GM12878 (cell line): ENCODE results near the gene OCLN. TPM values are rescaled to one million over a fixed set of nuclear protein-coding genes. Genes with fewer than 3 reads are reported as not detected.
A peak's percentile ranks its signal among the peaks of the same experiment; 100 is the strongest.

ENCODE experiments used
- ATF2 ChIP-seq: IDR thresholded peaks from 2 replicates; pipeline ENCODE4 v1.6.1; 2012; ENCODE audit warnings: low read length, inconsistent platforms
- BCL3 ChIP-seq: IDR thresholded peaks from 2 replicates; pipeline ENCODE4 v1.6.1; 2011; ENCODE audit warnings: borderline replicate concordance, low read depth, mild to moderate bottlenecking, moderate library complexity, low read length; ENCODE audit not compliant: insufficient read depth, poor library complexity, severe bottlenecking
- CBFB ChIP-seq: IDR thresholded peaks from 2 replicates; pipeline ENCODE4 v1.6.1; 2016; ENCODE audit warnings: antibody characterized with exemption, low read depth
- CREB1 ChIP-seq: IDR thresholded peaks from 2 replicates; pipeline ENCODE4 v1.6.1; 2012; ENCODE audit warnings: low read depth, mild to moderate bottlenecking, inconsistent platforms
- CREM ChIP-seq: IDR thresholded peaks from 2 replicates; pipeline ENCODE4 v1.6.1; 2014; ENCODE audit warnings: antibody characterized with exemption, low read depth
- CTCF ChIP-seq, 3 experiments: IDR thresholded peaks in 2 of 3; conservative IDR thresholded peaks in 1 of 3; 2 replicates each; pipeline ENCODE4 v1.5.1; 2011; ENCODE audit warnings: low read depth in 3 of 3, low read length in 3 of 3, mild to moderate bottlenecking in 3 of 3, control low read depth in 2 of 3, moderate library complexity in 2 of 3, inconsistent platforms in 1 of 3, mixed read lengths in 1 of 3; ENCODE audit not compliant: control insufficient read depth in 2 of 3, insufficient read depth in 1 of 3; ENCODE audit errors: extremely low read depth in 1 of 3
- DPF2 ChIP-seq: fragments of 450-650 bp; IDR thresholded peaks from 2 replicates; pipeline ENCODE4 v1.6.1; 2017; ENCODE audit warnings: mild to moderate bottlenecking
- EED ChIP-seq: sonication (generic); IDR thresholded peaks from 2 replicates; pipeline ENCODE4 v1.6.1; 2016; ENCODE audit warnings: antibody characterized with exemption, low read depth
- FOXM1 ChIP-seq: IDR thresholded peaks from 2 replicates; pipeline ENCODE4 v1.6.1; 2012; ENCODE audit warnings: low read depth, mild to moderate bottlenecking, inconsistent platforms, low read length, moderate library complexity
- HDGF ChIP-seq: fragments of 450-650 bp; IDR thresholded peaks from 2 replicates; pipeline ENCODE4 v1.6.1; 2016; ENCODE audit warnings: antibody characterized with exemption
- IRF4 ChIP-seq: IDR thresholded peaks from 2 replicates; pipeline ENCODE4 v1.6.1; 2011; ENCODE audit warnings: low read depth, low read length
- JUNB ChIP-seq: IDR thresholded peaks from 2 replicates; pipeline ENCODE4 v1.6.1; 2016; ENCODE audit warnings: antibody characterized with exemption, mild to moderate bottlenecking
- MEF2A ChIP-seq: IDR thresholded peaks from 2 replicates; pipeline ENCODE4 v1.6.1; 2011; ENCODE audit warnings: low read depth, mild to moderate bottlenecking, low read length, moderate library complexity; ENCODE audit not compliant: insufficient read depth
- MTA2 ChIP-seq: fragments of 450-650 bp; IDR thresholded peaks from 2 replicates; pipeline ENCODE4 v1.6.1; 2016; ENCODE audit warnings: low read depth, mild to moderate bottlenecking, moderate library complexity
- NFYA ChIP-seq: IDR thresholded peaks from 2 replicates; pipeline ENCODE4 v1.6.1; 2011; ENCODE audit warnings: low read depth, mild to moderate bottlenecking, low read length, improper control_type of control experiment, borderline replicate concordance
- PAX5 ChIP-seq: IDR thresholded peaks from 2 replicates; pipeline ENCODE4 v1.6.1; 2011; ENCODE audit warnings: low read depth, low read length, borderline replicate concordance
- POLR2A ChIP-seq: IDR thresholded peaks from 2 replicates; pipeline ENCODE4 v1.6.1; 2011; ENCODE audit warnings: low read depth, mild to moderate bottlenecking, low read length
- POU2F2 ChIP-seq: IDR thresholded peaks from 3 replicates; pipeline ENCODE4 v1.6.1; 2011; ENCODE audit warnings: low read depth, mild to moderate bottlenecking, low read length, borderline replicate concordance
- RUNX3 ChIP-seq: IDR thresholded peaks from 2 replicates; pipeline ENCODE4 v1.6.1; 2012; ENCODE audit warnings: low read length, inconsistent platforms
- SIX5 ChIP-seq: IDR thresholded peaks from 2 replicates; pipeline ENCODE4 v1.6.1; 2011; ENCODE audit warnings: mild to moderate bottlenecking, low read depth, low read length, moderate library complexity; ENCODE audit not compliant: severe bottlenecking
- SMAD5 ChIP-seq: IDR thresholded peaks from 2 replicates; pipeline ENCODE4 v1.6.1; 2016; ENCODE audit warnings: antibody characterized with exemption, low read depth
- SREBF1 ChIP-seq: IDR thresholded peaks from 2 replicates; pipeline ENCODE4 v1.6.1; 2012; ENCODE audit warnings: mild to moderate bottlenecking, low read length
- TCF12 ChIP-seq: IDR thresholded peaks from 2 replicates; pipeline ENCODE4 v1.6.1; 2011; ENCODE audit warnings: low read depth, mild to moderate bottlenecking, low read length
- TCF7 ChIP-seq: IDR thresholded peaks from 2 replicates; pipeline ENCODE4 v1.6.1; 2014; ENCODE audit warnings: antibody characterized with exemption, borderline replicate concordance
- WRNIP1 ChIP-seq: IDR thresholded peaks from 2 replicates; pipeline ENCODE4 v1.6.1; 2011; ENCODE audit warnings: low read depth, low read length, improper control_type of control experiment, borderline replicate concordance
- YY1 ChIP-seq: IDR thresholded peaks from 2 replicates; pipeline ENCODE4 v1.6.1; 2011; ENCODE audit warnings: low read depth, mild to moderate bottlenecking, low read length
- ZBED1 ChIP-seq: IDR thresholded peaks from 2 replicates; pipeline ENCODE4 v1.6.1; 2016; ENCODE audit warnings: borderline replicate concordance
- ZNF24 ChIP-seq: fragments of 450-650 bp; IDR thresholded peaks from 2 replicates; pipeline ENCODE4 v1.6.1; 2017; ENCODE audit warnings: antibody characterized with exemption, mild to moderate bottlenecking
- ZNF622 ChIP-seq: fragments of 450-650 bp; IDR thresholded peaks from 2 replicates; pipeline ENCODE4 v1.6.1; 2017; ENCODE audit warnings: mild to moderate bottlenecking, inconsistent platforms
- polyA plus RNA-seq, 11 experiments: library from polyadenylated mRNA; depleted of rRNA in 4 of 11; unstranded in 6 of 11; stranded (reverse) in 5 of 11; fragments of >200 nt; fragmentation: Nextera tagmentation in 4 of 11; fragmentation: Illumina TruSeq in 1 of 11; extraction: Ambion mirVana in 4 of 11; extraction: Trizol in 1 of 11; gene quantifications; 1 replicate in 1 of 11; 2 replicates in 10 of 11; pipeline versions ENCODE4 v1.2.1 to v1.2.3, GENCODE V29; 2011 to 2016; ENCODE audit warnings: inconsistent platforms in 2 of 11, missing spikeins in 2 of 11, low read depth in 1 of 11
- total RNA-seq, 4 experiments: library from RNA; depleted of rRNA in 3 of 4; stranded (reverse); fragments of >200 nt in 3 of 4; fragmentation: Illumina TruSeq in 1 of 4; extraction: Trizol in 1 of 4; gene quantifications; 2 replicates each; pipeline versions ENCODE4 v1.2.1 to v1.2.3, GENCODE V29; 2013 to 2021

Gene OCLN
- total and polyA plus RNA-seq, 10 of the 15 experiments (the other 5 are each of a cell fraction or from before 2014, with no cell fraction given): 2.0 to 26.5 (median 17.0) TPM

- TF ChIP-seq CTCF (IDR thresholded peaks at IDR 0.05 in 2 of 3, conservative IDR thresholded peaks at IDR 0.05 in 1 of 3; ENCODE audit: control insufficient read depth in 2 of 3, extremely low read depth in 1 of 3, insufficient read depth in 1 of 3, low read depth in 3 of 3, low read length in 3 of 3): no peak
- TF ChIP-seq FOXM1: peak; percentile 86
- TF ChIP-seq WRNIP1: peak; percentile 85; the same call in 1 of the 2 replicates
- no peak for TF ChIP-seq TCF7
- peak; percentile 88 for TF ChIP-seq MEF2A
- peak; percentile 72 for TF ChIP-seq MTA2
- 0 out of 2 replicates have a peak, but pooled peaks have one; percentile 24 for TF ChIP-seq POLR2A
- peak; percentile 95 for TF ChIP-seq POU2F2
- TF ChIP-seq PAX5: peak; percentile 72; the same call in 1 of the 2 replicates
- peak; percentile 45 for TF ChIP-seq DPF2
- TF ChIP-seq IRF4: peak; percentile 92
- no peak for TF ChIP-seq HDGF
- peak; percentile 88 for TF ChIP-seq ATF2
- TF ChIP-seq CBFB: peak; percentile 48; the same call in 1 of the 2 replicates
- TF ChIP-seq ZNF622: no peak
- peak; percentile 9 for TF ChIP-seq SIX5
- TF ChIP-seq SREBF1: no peak
- peak; percentile 75 for TF ChIP-seq RUNX3
- peak; percentile 75 for TF ChIP-seq CREB1
- peak; percentile 40 for TF ChIP-seq BCL3
- TF ChIP-seq CREM: peak; percentile 79
- no peak for TF ChIP-seq SMAD5
- 0 out of 2 replicates have a peak, but pooled peaks have one; percentile 41 for TF ChIP-seq YY1
- no peak for TF ChIP-seq TCF12
- peak; percentile 43; the same call in 1 of the 2 replicates for TF ChIP-seq ZNF24
- peak; percentile 76 for TF ChIP-seq EED
- TF ChIP-seq JUNB: peak; percentile 95
- peak; percentile 60 for TF ChIP-seq ZBED1
- TF ChIP-seq NFYA: no peak
Observed at GRCh38 chr5:69467442-69468225, 25.0 kb upstream of the OCLN start (continued).
